ENCODE results near the gene BCL7A.

- TF ChIP-seq CTCF (IDR thresholded peaks at IDR 0.05; ENCODE audit: poor library complexity) (no peak), EZH2 (IDR thresholded peaks at IDR 0.05; ENCODE audit: borderline replicate concordance) (no peak), EZH2phosphoT487 (IDR thresholded peaks at IDR 0.05; ENCODE audit: low read depth, severe bottlenecking, unreplicated experiment) (no peak)
Observed at GRCh38 chr12:122093098-122093883, 71.6 kb downstream of the BCL7A start.

Data from hepatocyte (in vitro differentiated cells).